ENCODE results near the gene CDH10.

GRCh38 chr5:24444414-24444813 is 200.4 kb downstream of the CDH10 start:
- no peak for TF ChIP-seq POLR2A (IDR thresholded peaks at IDR 0.05; ENCODE audit: low read depth, low read length)
- TF ChIP-seq POLR2AphosphoS5 (IDR thresholded peaks at IDR 0.05; ENCODE audit: insufficient read depth, low read depth, low read length), result no peak
- no peak for TF ChIP-seq CTCF (IDR thresholded peaks at IDR 0.05; ENCODE audit: extremely low read depth in 1 of 2, insufficient read depth in 1 of 2, low read depth in 1 of 2, low read length in 2 of 2)
- TF ChIP-seq EZH2 (IDR thresholded peaks at IDR 0.05; ENCODE audit: borderline replicate concordance, low read depth, low read length, severe bottlenecking), result no peak
- TF ChIP-seq FOS (IDR thresholded peaks at IDR 0.05; ENCODE audit: borderline replicate concordance, insufficient read depth, low read length), result no peak
- no peak for TF ChIP-seq MYC (IDR thresholded peaks at IDR 0.05; ENCODE audit: low read depth, low read length)
